Heart right ventricle (tissue), 16 donors: ENCODE data around the gene GPC5. TPM values are rescaled to one million over a fixed set of nuclear protein-coding genes. Genes with fewer than 3 reads are reported as not detected.

ENCODE experiments used
- ATAC-seq, 8 donors: fragments of 200-7000 bp; cut with Tn5 transposase; one replicate each; pipeline ENCODE4 v1.9.1; 2020; ENCODE audit warnings: mild to moderate bottlenecking in 8 of 8, moderate library complexity in 8 of 8, moderate number of reproducible peaks in 1 of 8
- DNase-seq, 2 donors: peaks; one replicate each; pipeline ENCODE4 v3.0.0-alpha.2; 2020
- H3K27ac ChIP-seq, 10 donors: fragments of 200-600 bp; sonication (generic) in 2 of 10; one replicate each; pipeline versions ENCODE4 v1.5.0 to v1.8.0; 2020 to 2022; ENCODE audit warnings: mild to moderate bottlenecking in 3 of 10
- H3K27me3 ChIP-seq, 7 donors: fragments of 200-600 bp; one replicate each; pipeline ENCODE4 v1.8.0; 2021 to 2022; ENCODE audit warnings: mild to moderate bottlenecking in 2 of 7
- H3K36me3 ChIP-seq, 9 donors: fragments of 200-600 bp; sonication (generic) in 1 of 9; one replicate each; pipeline versions ENCODE4 v1.5.0 to v1.8.0; 2020 to 2022; ENCODE audit warnings: mild to moderate bottlenecking in 2 of 9
- H3K4me1 ChIP-seq, 9 donors: fragments of 200-600 bp; sonication (generic) in 1 of 9; one replicate each; pipeline versions ENCODE4 v1.5.0 to v1.8.0; 2020 to 2022; ENCODE audit warnings: mild to moderate bottlenecking in 4 of 9
- H3K4me3 ChIP-seq, 10 donors: fragments of 200-600 bp; sonication (generic) in 2 of 10; one replicate each; pipeline versions ENCODE4 v1.5.0 to v1.8.0; 2020 to 2022; ENCODE audit warnings: mild to moderate bottlenecking in 7 of 10, moderate library complexity in 2 of 10
- H3K9me3 ChIP-seq, 11 donors: fragments of 200-600 bp in 10 of 11; sonication (generic) in 2 of 11; one replicate each; pipeline versions ENCODE4 v1.5.0 to v1.8.0; 2013 to 2022; ENCODE audit warnings: mild to moderate bottlenecking in 2 of 11, control low read depth in 1 of 11, moderate library complexity in 1 of 11
- CTCF ChIP-seq, 9 donors: fragments of 200-600 bp; sonication (generic) in 2 of 9; IDR thresholded peaks; one replicate each; pipeline versions ENCODE4 v1.5.0 to v1.8.0; 2021 to 2022; ENCODE audit warnings: antibody characterized with exemption in 9 of 9, mild to moderate bottlenecking in 5 of 9, moderate library complexity in 1 of 9
- WGBS, 2 donors: extraction: QIAGEN DNeasy Blood & Tissue Kit; methylation state at CpG; one replicate each; pipeline ENCODE4 v1.1.7; 2013; ENCODE audit warnings: inconsistent platforms in 1 of 2; 5-methylcytosine and 5-hydroxymethylcytosine counted together
- intact Hi-C, 10 donors: fragments of 100-400 bp; cut with DNase I; formaldehyde crosslinking; loops; one replicate each; pipeline versions ENCODE4 v1.11.1 to v1.14.2; 2022
- polyA plus RNA-seq, 2 donors: library from polyadenylated mRNA; stranded (reverse); fragments of 200-250 nt; gene quantifications; one replicate each; pipeline ENCODE4 v1.2.3, GENCODE V29; 2013
- total RNA-seq, 10 donors: library from RNA; stranded (reverse); fragmentation: NEBNext Ultra II Directional in 3 of 10; extraction: Animal tissue kit (Norgen Biotek cat#: 25700) in 3 of 10; gene quantifications; one replicate each; pipeline versions ENCODE4 v1.2.1 to v1.2.4, GENCODE V29; 2021 to 2023
- donor health status: Arrhythmogenic right ventricular cardiomyopathy.
- donor health status: ischemic (EF 13 %, LVEDD 7.1; RV severe dilation, severe dysfunction).
- donor health status: healthy with polysubstance abuse.
- donor health status: DM: no; HTN: yes; CAD: no.
- donor health status: DM: no; HTN: no; CAD: no.
- donor health status: ischemic (EF 25% LVEDD 6.9; RV normal size, moderate dysfunction).
- donor health status: ischemic (EF 25% LVEDD 5.7; RV mildly dilated, moderate dysfunction).
- donor health status: healthy.
- donor health status: DM: yes; HTN: yes; CAD: no.
- donor health status: Ischemic cardiomyopathy.
- donor health status: ischemic (EF 35%, LVEDD 5.7; RV mildly dilated, moderate dysfunction).
- donor health status: nonischemic (EF 11% LVEDD 7.7; RV severe dilation, severe dysfunction).
- donor health status: DM: yes; HTN: yes; CAD: no.
- donor health status: PGD.
- donor health status: ischemic (EF 29% LVEDD 5.4; RV normal size, mild dysfunction).
- donor health status: nonischemic (EF 23%, LVEDD 6.1; RV moderate dilation, normal function).

GPC5 gene
- total and polyA plus RNA-seq, 12 donors = 0.01 to 3.5 (median 0.70) TPM; not detected in 1

GRCh38 chr13:91359111-91359510 lies 39.3 kb upstream of the GPC5 start:
- Histone ChIP-seq H3K27ac (no peak overlapping the region), H3K36me3 (peaks cover 0 to 35% (median 0%) of the 10 kb centered on the region in 9 donors), H3K9me3 (no peaks in the 10 kb centered on the region), H3K27me3 (no peaks in the 10 kb centered on the region), H3K4me1 (peaks cover 0 to 1% (median 0%) of the 10 kb centered on the region in 9 donors), H3K4me3 (no peak overlapping the region)
- no peak for TF ChIP-seq CTCF (IDR thresholded peaks at IDR 0.05)
- DNase-seq = no peak
- ATAC-seq = no peak
- intact Hi-C loops = no loop called here
- WGBS, 2 donors = 88 to 89% methylated on average over 4 of the region's 4 CpGs

GRCh38 chr13:91359631-91360030 lies 38.8 kb upstream of the GPC5 start:
- Histone ChIP-seq H3K4me1 (no peaks in the 10 kb centered on the region), H3K27ac (no peak overlapping the region), H3K4me3 (no peak overlapping the region), H3K36me3 (peaks cover 0 to 30% (median 0%) of the 10 kb centered on the region in 9 donors), H3K9me3 (no peaks in the 10 kb centered on the region), H3K27me3 (no peaks in the 10 kb centered on the region)
- no peak for DNase-seq
- ATAC-seq = no peak
- intact Hi-C loops = no loop called here
- WGBS, 2 donors = 74 to 77% methylated on average over 3 of the region's 3 CpGs
- no peak for TF ChIP-seq CTCF (IDR thresholded peaks at IDR 0.05)

- H3K36me3 ChIP-seq = peaks cover 0 to 24% (median 0%) of the 10 kb centered on the region in 9 donors
- intact Hi-C loops = no loop called here
- no peaks in the 10 kb centered on the region for H3K9me3 ChIP-seq
- no peaks in the 10 kb centered on the region for H3K27me3 ChIP-seq
- DNase-seq (no peak), ATAC-seq (no peak)
- no peaks in the 10 kb centered on the region for H3K4me1 ChIP-seq
- no peak for TF ChIP-seq CTCF (IDR thresholded peaks at IDR 0.05)
- no peak overlapping the region for H3K4me3 ChIP-seq
- WGBS, 2 donors = 92 to 93% methylated on average over 4 of the region's 4 CpGs
- H3K27ac ChIP-seq = no peak overlapping the region
Observed at GRCh38 chr13:91360246-91360751, 38.1 kb upstream of the GPC5 start.

GRCh38 chr13:91361755-91362271 lies 36.6 kb upstream of the GPC5 start:
- no peak overlapping the region for H3K4me3 ChIP-seq
- no peak overlapping the region for H3K27ac ChIP-seq
- DNase-seq = no peak
- TF ChIP-seq CTCF (IDR thresholded peaks at IDR 0.05) = no peak
- no peaks in the 10 kb centered on the region for H3K27me3 ChIP-seq
- ATAC-seq = no peak
- H3K4me1 ChIP-seq = no peaks in the 10 kb centered on the region
- intact Hi-C loops = no loop called here
- peaks cover 0 to 8% (median 0%) of the 10 kb centered on the region in 9 donors for H3K36me3 ChIP-seq
- 98 to 99% methylated on average over 1 of the region's 1 CpG for WGBS, 2 donors
- no peaks in the 10 kb centered on the region for H3K9me3 ChIP-seq
